Panc1 (cell line): ENCODE results near the gene OSBPL9. TPM values are rescaled to one million over a fixed set of nuclear protein-coding genes. Genes with fewer than 3 reads are reported as not detected.

ENCODE experiments used
- ATAC-seq: fragments of 200-7000 bp; cut with Tn5 transposase; 2 replicates; pipeline ENCODE4 v1.9.1; 2020; ENCODE audit warnings: mild to moderate bottlenecking, moderate library complexity
- BruUV-seq: library from RNA; stranded (reverse); fragments of 400-500 nt; replicated peaks from 2 replicates; lab custom pipeline; 2021; lab: Mats Ljungman, UMichigan
- CTCF ChIA-PET: fragments of 300-600 bp; sonication (Branson Sonifier 250); formaldehyde crosslinking; loops from one replicate; lab custom pipeline; 2022; ENCODE audit warnings: antibody characterized with exemption; lab: Charles Lee
- POLR2A ChIA-PET: fragments of 300-600 bp; sonication (Branson Sonifier 250); formaldehyde crosslinking; loops from one replicate; lab custom pipeline; 2022; ENCODE audit warnings: antibody characterized with exemption; lab: Charles Lee
- DNase-seq: peaks from one replicate; pipeline ENCODE4 v3.0.0-alpha.2; 2010; ENCODE audit warnings: low read depth, low spot score
- H3K27ac ChIP-seq: 2 replicates; pipeline ENCODE4 v1.5.1; 2011; ENCODE audit warnings: mild to moderate bottlenecking, low read length, inconsistent platforms
- H3K27me3 ChIP-seq: fragments of 200-500 bp; sonication (Bioruptor generic); 2 replicates; pipeline ENCODE4 v1.6.0; 2014; ENCODE audit warnings: low read length, inconsistent platforms; ENCODE audit not compliant: control insufficient read depth, insufficient read depth
- H3K36me3 ChIP-seq: fragments of 200-500 bp; sonication (Bioruptor generic); 2 replicates; pipeline ENCODE4 v1.5.1; 2014; ENCODE audit warnings: inconsistent platforms, mild to moderate bottlenecking, low read length, moderate library complexity; ENCODE audit not compliant: control insufficient read depth, insufficient read depth
- H3K4me1 ChIP-seq: 2 replicates; pipeline ENCODE4 v1.5.1; 2011; ENCODE audit warnings: inconsistent platforms, mild to moderate bottlenecking, low read length, moderate library complexity; ENCODE audit not compliant: control insufficient read depth, insufficient read depth
- H3K4me3 ChIP-seq, 2 experiments: 2 replicates each; pipeline ENCODE4 v1.5.1; 2011 to 2012; ENCODE audit warnings: low read depth in 2 of 2, low read length in 2 of 2, mild to moderate bottlenecking in 2 of 2, inconsistent platforms in 1 of 2, moderate library complexity in 1 of 2
- H3K9me3 ChIP-seq: fragments of 200-500 bp; sonication (Bioruptor generic); 2 replicates; pipeline ENCODE4 v1.5.1; 2014; ENCODE audit warnings: low read depth, mild to moderate bottlenecking, inconsistent platforms, low read length, moderate library complexity; ENCODE audit not compliant: control insufficient read depth, insufficient read depth
- POLR2AphosphoS5 ChIP-seq: IDR thresholded peaks from 2 replicates; pipeline ENCODE4 v1.6.1; 2012; ENCODE audit warnings: mild to moderate bottlenecking, low read depth, low read length, moderate library complexity
- REST ChIP-seq, 2 experiments: IDR thresholded peaks; 2 replicates each; pipeline ENCODE4 v1.6.1; 2011 to 2012; ENCODE audit warnings: low read depth in 2 of 2, control low read depth in 1 of 2, low read length in 1 of 2, mild to moderate bottlenecking in 1 of 2, moderate library complexity in 1 of 2; ENCODE audit not compliant: insufficient read depth in 1 of 2
- SIN3A ChIP-seq: IDR thresholded peaks from 2 replicates; pipeline ENCODE4 v1.6.1; 2012; ENCODE audit warnings: low read depth, mild to moderate bottlenecking, low read length, moderate library complexity, borderline replicate concordance; ENCODE audit not compliant: insufficient read depth
- TCF7L2 ChIP-seq: IDR thresholded peaks from 2 replicates; pipeline ENCODE4 v1.6.1; 2011; ENCODE audit warnings: mild to moderate bottlenecking, low read depth, low read length, inconsistent platforms
- in situ Hi-C: cut with HindIII; loops from 2 replicates; pipeline ENCODE4 v1.10.0; 2016; ENCODE audit warnings: low sequenced_read_pairs, low pct_unique_long_range_greater_than_20kb
- intact Hi-C: fragments of 100-400 bp; cut with micrococcal nuclease; formaldehyde crosslinking; loops from one replicate; pipeline ENCODE4 v1.10.0; 2022; ENCODE audit not compliant: unreplicated experiment
- total RNA-seq: library from RNA; stranded (reverse); gene quantifications from one replicate; pipeline ENCODE4 v1.2.1, GENCODE V29; 2021; ENCODE audit not compliant: unreplicated experiment
- TF ChIP-seq, protein P1 (sequence below): fragments of 450-650 bp; IDR thresholded peaks from 2 replicates; pipeline ENCODE4 v1.5.1; 2017; ENCODE audit warnings: mild to moderate bottlenecking

Gene OSBPL9
- total RNA-seq, 1 experiment from 2014 or later: 85.5 TPM

GRCh38 chr1:51572365-51572764 is 44.5 kb upstream of the OSBPL9 start:
- in situ Hi-C loops (no loop called here), intact Hi-C loops (no loop called here)
- ATAC-seq (no peak), DNase-seq (no peak)
- Histone ChIP-seq H3K36me3 (no peaks in the 10 kb centered on the region), H3K27ac (peak overlapping the region; percentile 94), H3K4me3 (no peak overlapping the region), H3K9me3 (no peaks in the 10 kb centered on the region), H3K27me3 (no peaks in the 10 kb centered on the region), H3K4me1 (peaks cover 66% of the 10 kb centered on the region)
- BruUV-seq: no TSS peak
- no peak for TF ChIP-seq SIN3A
- TF ChIP-seq, protein P1, sequence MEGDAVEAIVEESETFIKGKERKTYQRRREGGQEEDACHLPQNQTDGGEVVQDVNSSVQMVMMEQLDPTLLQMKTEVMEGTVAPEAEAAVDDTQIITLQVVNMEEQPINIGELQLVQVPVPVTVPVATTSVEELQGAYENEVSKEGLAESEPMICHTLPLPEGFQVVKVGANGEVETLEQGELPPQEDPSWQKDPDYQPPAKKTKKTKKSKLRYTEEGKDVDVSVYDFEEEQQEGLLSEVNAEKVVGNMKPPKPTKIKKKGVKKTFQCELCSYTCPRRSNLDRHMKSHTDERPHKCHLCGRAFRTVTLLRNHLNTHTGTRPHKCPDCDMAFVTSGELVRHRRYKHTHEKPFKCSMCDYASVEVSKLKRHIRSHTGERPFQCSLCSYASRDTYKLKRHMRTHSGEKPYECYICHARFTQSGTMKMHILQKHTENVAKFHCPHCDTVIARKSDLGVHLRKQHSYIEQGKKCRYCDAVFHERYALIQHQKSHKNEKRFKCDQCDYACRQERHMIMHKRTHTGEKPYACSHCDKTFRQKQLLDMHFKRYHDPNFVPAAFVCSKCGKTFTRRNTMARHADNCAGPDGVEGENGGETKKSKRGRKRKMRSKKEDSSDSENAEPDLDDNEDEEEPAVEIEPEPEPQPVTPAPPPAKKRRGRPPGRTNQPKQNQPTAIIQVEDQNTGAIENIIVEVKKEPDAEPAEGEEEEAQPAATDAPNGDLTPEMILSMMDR: no peak
- no peak for TF ChIP-seq REST (IDR thresholded peaks at IDR 0.05; ENCODE audit: insufficient read depth in 1 of 2, low read depth in 2 of 2, low read length in 1 of 2)
- no peak for TF ChIP-seq POLR2AphosphoS5
- TF ChIP-seq TCF7L2: no peak
- ChIA-PET POLR2A (interaction anchor here (0.5 kb wide), 1 partner anchor 159 kb away, joined by 6 read pairs; no protein-coding TSS in a partner anchor), CTCF (interaction anchor here (0.7 kb wide), 1 partner anchor 34 kb away, joined by 4 read pairs; no protein-coding TSS in a partner anchor)

- TF ChIP-seq REST (IDR thresholded peaks at IDR 0.05; ENCODE audit: insufficient read depth in 1 of 2, low read depth in 2 of 2, low read length in 1 of 2): no peak
- no peak for TF ChIP-seq POLR2AphosphoS5
- no peak for TF ChIP-seq TCF7L2
- no peak for TF ChIP-seq SIN3A
- TF ChIP-seq, protein P1: no peak
- ChIA-PET CTCF (no interaction called here), POLR2A (interaction anchor here (0.6 kb wide), 1 partner anchor 145 kb away, joined by 7 read pairs; no protein-coding TSS in a partner anchor)
- H3K9me3 ChIP-seq: no peaks in the 10 kb centered on the region
- in situ Hi-C loops (no loop called here), intact Hi-C loops (no loop called here)
- H3K36me3 ChIP-seq: no peaks in the 10 kb centered on the region
- peak overlapping the region; percentile 78 for H3K27ac ChIP-seq
- H3K27me3 ChIP-seq: no peaks in the 10 kb centered on the region
- H3K4me1 ChIP-seq: peaks cover 62% of the 10 kb centered on the region
- DNase-seq (no peak), ATAC-seq (no peak; the same call in 1 of the 2 replicates)
- no peak overlapping the region for H3K4me3 ChIP-seq
- no TSS peak for BruUV-seq
Measured at GRCh38 chr1:51574796-51575195, 42.1 kb upstream of the OSBPL9 start.
